Measurements from ENCODE around the gene FBXL22.

GRCh38 chr15:63596676-63597037 is 530 bp upstream of the FBXL22 start:
- TF ChIP-seq CTCF (IDR thresholded peaks at IDR 0.05; ENCODE audit: insufficient read depth, low read length, poor library complexity, severe bottlenecking) (no peak), EZH2phosphoT487 (conservative IDR thresholded peaks at IDR 0.05; ENCODE audit: low read length) (no peak)

Data from SU-DHL-6 (cell line).